Activated CD4-positive, alpha-beta memory T cell treated with anti-CD3 and anti-CD28 coated beads for 36 hours (primary cell): ENCODE data around the gene DDX1. TPM values are rescaled to one million over a fixed set of nuclear protein-coding genes. Genes with fewer than 3 reads are reported as not detected.

ENCODE experiments used
- CTCF ChIA-PET: fragments of 350-600 bp; sonication (Branson Sonifier 250); formaldehyde crosslinking; loops from one replicate; lab custom pipeline; 2021; ENCODE audit warnings: antibody characterized with exemption, inconsistent platforms; lab: Charles Lee
- POLR2A ChIA-PET: fragments of 350-600 bp; sonication (Branson Sonifier 250); formaldehyde crosslinking; loops from one replicate; lab custom pipeline; 2021; ENCODE audit warnings: antibody characterized with exemption; lab: Charles Lee
- DNase-seq: peaks from one replicate; pipeline ENCODE4 v3.0.0-alpha.2; 2020
- H3K27ac Mint-ChIP-seq: one replicate; pipeline ENCODE4 v1.8.0; 2021; ENCODE audit warnings: mixed read lengths
- H3K27me3 Mint-ChIP-seq: one replicate; pipeline ENCODE4 v1.8.0; 2021; ENCODE audit warnings: mixed read lengths
- H3K36me3 Mint-ChIP-seq: one replicate; pipeline ENCODE4 v1.8.0; 2021; ENCODE audit warnings: mixed read lengths
- H3K4me1 Mint-ChIP-seq: one replicate; pipeline ENCODE4 v1.8.0; 2021; ENCODE audit warnings: low read depth, mixed read lengths
- H3K4me3 Mint-ChIP-seq: one replicate; pipeline ENCODE4 v1.8.0; 2021; ENCODE audit warnings: mild to moderate bottlenecking, mixed read lengths
- H3K9me3 Mint-ChIP-seq: one replicate; pipeline ENCODE4 v1.8.0; 2021; ENCODE audit warnings: mixed read lengths
- intact Hi-C: fragments of 100-400 bp; cut with micrococcal nuclease; formaldehyde crosslinking; loops from one replicate; pipeline ENCODE4 v1.15.1; 2023
- total RNA-seq, 2 experiments: library from RNA; stranded (reverse); gene quantifications; one replicate each; pipeline ENCODE4 v1.2.3, GENCODE V29; 2021

Gene DDX1
- total RNA-seq, 2 experiments from 2014 or later, result 79.7 to 81.1 TPM

DNA sequence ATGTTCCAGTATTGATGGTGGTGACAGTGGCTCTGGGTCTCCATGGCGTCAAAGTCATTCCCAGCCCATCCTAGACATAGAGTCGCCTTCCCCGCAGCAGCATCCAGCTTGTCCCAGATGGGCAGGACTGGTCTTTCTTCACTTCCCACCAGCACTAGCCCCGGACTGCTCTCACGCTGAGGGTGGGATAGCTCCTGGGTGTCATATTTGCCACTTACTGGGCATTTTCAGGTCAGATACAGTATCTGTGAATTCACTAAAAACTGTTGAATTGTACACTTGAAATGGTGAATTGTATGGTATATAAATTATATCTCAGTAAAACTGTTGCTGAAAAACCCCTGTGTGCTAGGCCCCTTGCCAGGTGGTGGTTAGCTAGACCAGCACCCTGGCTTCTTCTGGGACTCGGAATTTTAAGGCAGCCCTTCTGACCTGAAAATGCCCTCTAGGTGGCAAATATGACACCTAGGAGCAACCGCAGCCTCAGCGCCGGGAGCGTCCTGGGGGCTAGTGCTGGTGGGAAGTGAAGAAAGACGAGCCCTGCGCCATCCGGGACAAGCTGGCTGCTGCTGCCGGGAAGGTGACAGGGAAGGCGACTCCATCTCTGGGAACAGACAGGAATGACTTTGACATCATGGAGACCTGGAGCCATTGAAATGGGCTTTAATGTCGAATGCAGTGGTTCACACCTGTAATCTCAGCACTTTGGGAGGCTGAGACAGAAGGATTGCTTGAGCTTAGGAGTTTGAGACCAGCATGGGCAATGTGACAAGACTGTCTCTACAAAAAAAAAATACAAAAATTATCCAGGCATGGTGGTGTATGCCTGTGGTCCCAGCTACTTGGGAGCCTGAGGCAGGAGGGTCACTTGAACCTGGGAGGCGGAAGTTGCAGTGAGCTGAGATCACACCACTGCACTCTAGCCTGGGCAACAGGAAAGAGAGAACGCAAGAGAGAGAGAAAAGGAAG is 56.2 kb downstream of the DDX1 start:
- H3K27ac Mint-ChIP-seq, result no peak overlapping the region
- no peaks in the 10 kb centered on the region for H3K9me3 Mint-ChIP-seq
- peaks cover under 1% of the 10 kb centered on the region for H3K36me3 Mint-ChIP-seq
- H3K27me3 Mint-ChIP-seq, result no peaks in the 10 kb centered on the region
- CTCF ChIA-PET, result no interaction called here
- POLR2A ChIA-PET, result no interaction called here
- intact Hi-C loops, result no loop called here
- DNase-seq, result no peak
- H3K4me3 Mint-ChIP-seq, result no peak overlapping the region
- no peaks in the 10 kb centered on the region for H3K4me1 Mint-ChIP-seq

- Mint-ChIP-seq H3K27ac (no peak overlapping the region), H3K4me1 (no peaks in the 10 kb centered on the region), H3K9me3 (no peaks in the 10 kb centered on the region), H3K27me3 (no peaks in the 10 kb centered on the region), H3K36me3 (no peaks in the 10 kb centered on the region), H3K4me3 (no peak overlapping the region)
- POLR2A ChIA-PET, result no interaction called here
- intact Hi-C loops, result no loop called here
- CTCF ChIA-PET, result no interaction called here
- no peak for DNase-seq
These were observed 57.2 kb downstream of the DDX1 start for GRCh38 chr2:15648593-15649525.

DNA sequence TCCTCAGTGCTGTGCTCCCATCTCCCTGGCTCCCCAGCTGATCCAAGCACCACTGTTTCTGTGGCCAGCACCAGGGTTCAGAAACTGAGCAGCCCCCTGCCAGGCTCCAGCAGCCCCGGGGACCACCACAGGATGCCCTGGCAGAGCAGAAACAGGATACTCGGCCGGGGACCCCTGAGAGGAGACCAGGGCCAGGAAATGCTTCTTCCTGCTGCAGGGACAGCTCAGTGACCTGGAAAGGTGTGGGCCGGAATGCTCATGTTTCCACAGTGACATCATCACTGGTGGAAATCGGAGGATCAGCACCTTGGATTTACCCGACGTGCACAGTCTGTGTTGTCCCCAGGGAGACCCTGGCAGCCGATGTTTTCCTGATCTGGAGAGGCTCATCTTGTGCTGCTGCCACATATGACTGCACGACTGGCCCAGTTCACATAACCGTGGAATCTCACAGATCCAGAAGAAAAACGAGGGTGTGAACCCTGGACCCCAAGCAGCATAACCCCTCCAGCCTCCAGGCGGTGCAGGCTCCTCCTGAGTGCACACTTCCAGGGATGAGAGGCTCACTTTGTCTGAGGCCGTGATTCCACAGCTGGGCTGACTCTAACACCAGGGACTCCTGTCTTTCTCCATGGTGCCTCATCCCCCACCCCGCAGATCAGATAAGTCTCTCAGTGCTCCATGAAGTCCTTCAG is 58.0 kb downstream of the DDX1 start:
- CTCF ChIA-PET, result no interaction called here
- H3K9me3 Mint-ChIP-seq, result no peaks in the 10 kb centered on the region
- no peaks in the 10 kb centered on the region for H3K27me3 Mint-ChIP-seq
- POLR2A ChIA-PET, result no interaction called here
- H3K4me1 Mint-ChIP-seq, result no peaks in the 10 kb centered on the region
- DNase-seq, result no peak
- no peak overlapping the region for H3K4me3 Mint-ChIP-seq
- no peaks in the 10 kb centered on the region for H3K36me3 Mint-ChIP-seq
- H3K27ac Mint-ChIP-seq, result no peak overlapping the region
- intact Hi-C loops, result no loop called here

DNA sequence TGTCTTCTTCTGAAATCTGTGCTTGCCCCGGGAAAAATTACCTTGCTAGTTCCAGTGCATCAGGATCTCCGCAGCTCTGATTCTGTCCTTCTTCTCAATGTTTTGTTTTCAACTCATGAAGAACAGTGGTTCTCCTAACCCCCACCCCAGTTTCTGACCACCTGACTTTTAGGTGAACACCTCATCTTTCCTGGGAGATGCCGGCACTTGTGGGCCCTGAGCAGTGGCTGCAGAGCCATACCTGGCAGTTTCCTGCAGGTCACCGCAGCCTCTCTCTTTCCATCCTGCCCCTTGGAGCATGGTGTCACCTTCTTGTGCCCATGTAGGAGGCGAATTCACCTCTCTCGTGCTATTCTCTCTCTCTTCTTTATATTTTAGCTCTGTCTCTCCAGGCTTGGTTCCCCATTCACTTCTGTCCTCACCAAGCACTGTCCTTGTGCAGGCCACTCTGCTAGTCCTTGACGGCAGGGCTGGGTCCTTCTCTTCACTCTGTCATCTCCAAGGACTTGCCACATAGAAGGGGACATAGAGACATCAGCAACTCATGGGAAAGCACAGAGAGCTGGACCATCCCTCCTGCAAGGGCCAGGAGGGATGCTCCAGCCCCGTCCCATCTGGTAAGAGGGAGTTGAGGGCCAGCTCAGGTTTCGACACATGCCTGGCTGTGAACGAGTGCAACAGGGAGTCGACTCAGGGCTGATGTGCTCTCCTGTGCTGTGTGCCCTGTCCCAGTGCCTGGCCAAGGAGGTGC is 59.1 kb downstream of the DDX1 start:
- intact Hi-C loops, result no loop called here
- CTCF ChIA-PET, result no interaction called here
- H3K4me3 Mint-ChIP-seq, result no peak overlapping the region
- H3K27ac Mint-ChIP-seq, result no peak overlapping the region
- H3K9me3 Mint-ChIP-seq, result no peaks in the 10 kb centered on the region
- DNase-seq, result no peak
- H3K4me1 Mint-ChIP-seq, result no peaks in the 10 kb centered on the region
- no peaks in the 10 kb centered on the region for H3K36me3 Mint-ChIP-seq
- POLR2A ChIA-PET, result no interaction called here
- no peaks in the 10 kb centered on the region for H3K27me3 Mint-ChIP-seq

DNA sequence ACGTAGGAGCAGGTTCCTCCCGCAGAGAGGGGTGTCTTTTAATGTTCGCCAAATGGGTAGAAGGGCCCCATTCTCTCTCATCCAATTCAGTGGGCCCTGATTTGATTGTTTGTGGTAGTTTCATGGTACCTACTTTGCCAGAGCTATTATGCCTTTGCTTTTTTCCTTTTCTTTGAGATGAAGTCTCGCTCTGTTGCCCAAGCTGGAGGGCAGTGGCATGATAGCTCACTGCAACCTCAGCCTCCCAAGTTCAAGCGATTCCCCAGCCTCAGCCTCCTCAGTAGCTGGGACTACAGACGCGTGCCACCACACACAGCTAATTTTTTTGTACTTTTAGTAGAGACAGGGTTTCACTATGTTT is 59.7 kb downstream of the DDX1 start:
- no peaks in the 10 kb centered on the region for H3K36me3 Mint-ChIP-seq
- H3K4me1 Mint-ChIP-seq, result no peaks in the 10 kb centered on the region
- no peak overlapping the region for H3K4me3 Mint-ChIP-seq
- POLR2A ChIA-PET, result no interaction called here
- no peaks in the 10 kb centered on the region for H3K9me3 Mint-ChIP-seq
- no peak overlapping the region for H3K27ac Mint-ChIP-seq
- CTCF ChIA-PET, result no interaction called here
- no peaks in the 10 kb centered on the region for H3K27me3 Mint-ChIP-seq
- intact Hi-C loops, result no loop called here
- DNase-seq, result no peak

- Mint-ChIP-seq H3K27me3 (no peaks in the 10 kb centered on the region), H3K27ac (no peak overlapping the region), H3K36me3 (no peaks in the 10 kb centered on the region), H3K4me3 (no peak overlapping the region), H3K9me3 (no peaks in the 10 kb centered on the region), H3K4me1 (no peaks in the 10 kb centered on the region)
- intact Hi-C loops, result no loop called here
- ChIA-PET POLR2A (no interaction called here), CTCF (no interaction called here)
- no peak for DNase-seq
These were observed 60.6 kb downstream of the DDX1 start for GRCh38 chr2:15652252-15652651.

GRCh38 chr2:15652801-15653200 is 61.1 kb downstream of the DDX1 start:
- no peaks in the 10 kb centered on the region for H3K36me3 Mint-ChIP-seq
- POLR2A ChIA-PET, result no interaction called here
- intact Hi-C loops, result no loop called here
- H3K27me3 Mint-ChIP-seq, result no peaks in the 10 kb centered on the region
- no peak for DNase-seq
- no peaks in the 10 kb centered on the region for H3K9me3 Mint-ChIP-seq
- H3K27ac Mint-ChIP-seq, result no peak overlapping the region
- no peaks in the 10 kb centered on the region for H3K4me1 Mint-ChIP-seq
- H3K4me3 Mint-ChIP-seq, result no peak overlapping the region
- CTCF ChIA-PET, result no interaction called here

GRCh38 chr2:15653806-15654726 is 62.4 kb downstream of the DDX1 start:
- H3K9me3 Mint-ChIP-seq, result no peaks in the 10 kb centered on the region
- H3K36me3 Mint-ChIP-seq, result no peaks in the 10 kb centered on the region
- H3K27me3 Mint-ChIP-seq, result no peaks in the 10 kb centered on the region
- ChIA-PET POLR2A (no interaction called here), CTCF (no interaction called here)
- DNase-seq, result no peak
- intact Hi-C loops, result no loop called here
- H3K4me1 Mint-ChIP-seq, result no peaks in the 10 kb centered on the region
- H3K27ac Mint-ChIP-seq, result no peak overlapping the region
- H3K4me3 Mint-ChIP-seq, result no peak overlapping the region

- no peak overlapping the region for H3K27ac Mint-ChIP-seq
- no peak for DNase-seq
- H3K4me3 Mint-ChIP-seq, result no peak overlapping the region
- H3K27me3 Mint-ChIP-seq, result no peaks in the 10 kb centered on the region
- no peaks in the 10 kb centered on the region for H3K4me1 Mint-ChIP-seq
- intact Hi-C loops, result no loop called here
- H3K36me3 Mint-ChIP-seq, result no peaks in the 10 kb centered on the region
- POLR2A ChIA-PET, result no interaction called here
- CTCF ChIA-PET, result no interaction called here
- H3K9me3 Mint-ChIP-seq, result no peaks in the 10 kb centered on the region
These were observed 63.0 kb downstream of the DDX1 start for GRCh38 chr2:15654727-15655073.

- Mint-ChIP-seq H3K36me3 (no peaks in the 10 kb centered on the region), H3K4me3 (no peak overlapping the region), H3K27me3 (no peaks in the 10 kb centered on the region), H3K9me3 (no peaks in the 10 kb centered on the region), H3K4me1 (no peaks in the 10 kb centered on the region), H3K27ac (no peak overlapping the region)
- ChIA-PET CTCF (no interaction called here), POLR2A (no interaction called here)
- no peak for DNase-seq
- intact Hi-C loops, result no loop called here
These were observed 63.6 kb downstream of the DDX1 start for GRCh38 chr2:15655123-15655887.
